ENCODE results near the gene TEKT4.

GRCh38 chr2:94874277-94874997, 3.2 kb downstream of the TEKT4 start:
- no peak for TF ChIP-seq CTCF (IDR thresholded peaks at IDR 0.05)
- no peak for TF ChIP-seq POLR2A (IDR thresholded peaks at IDR 0.05)

All from lower leg skin (tissue), 3 donors.